Activated CD8-positive, alpha-beta memory T cell treated with anti-CD3 and anti-CD28 coated beads, Interleukin-2, amount 10 ng/mL, durations not matched to agents 7 days and 5 days (primary cell): ENCODE measurements around the gene GCK. TPM values are rescaled to one million over a fixed set of nuclear protein-coding genes. Genes with fewer than 3 reads are reported as not detected.

Source experiments
- ATAC-seq: fragments of 150-1000 bp; cut with Tn5 transposase; one replicate; pipeline ENCODE4 v1.10.0; 2021; ENCODE audit warnings: moderate library complexity
- CTCF ChIA-PET: fragments of 350-600 bp; sonication (Branson Sonifier 250); formaldehyde crosslinking; loops from one replicate; lab custom pipeline; 2021; ENCODE audit warnings: antibody characterized with exemption; lab: Charles Lee
- DNase-seq: peaks from one replicate; pipeline ENCODE4 v3.0.0-alpha.2; 2020
- H3K27ac Mint-ChIP-seq: one replicate; pipeline ENCODE4 v1.8.0; 2021; ENCODE audit warnings: mild to moderate bottlenecking, mixed read lengths
- H3K27me3 Mint-ChIP-seq: one replicate; pipeline ENCODE4 v1.8.0; 2021; ENCODE audit warnings: mixed read lengths
- H3K36me3 Mint-ChIP-seq: one replicate; pipeline ENCODE4 v1.8.0; 2021; ENCODE audit warnings: mild to moderate bottlenecking, mixed read lengths
- H3K4me1 Mint-ChIP-seq: one replicate; pipeline ENCODE4 v1.8.0; 2021; ENCODE audit warnings: mixed read lengths
- H3K4me3 Mint-ChIP-seq: one replicate; pipeline ENCODE4 v1.8.0; 2021; ENCODE audit warnings: mild to moderate bottlenecking, moderate library complexity, mixed read lengths
- H3K9me3 Mint-ChIP-seq: one replicate; pipeline ENCODE4 v1.8.0; 2022; ENCODE audit warnings: low read depth, mixed read lengths
- total RNA-seq, 2 experiments: library from RNA; stranded (reverse); gene quantifications; one replicate each; pipeline ENCODE4 v1.2.3, GENCODE V29; 2021

GCK gene
- under 1 TPM in 1 of 2 experiments, not detected in 1; 0.23 TPM for total RNA-seq

DNA sequence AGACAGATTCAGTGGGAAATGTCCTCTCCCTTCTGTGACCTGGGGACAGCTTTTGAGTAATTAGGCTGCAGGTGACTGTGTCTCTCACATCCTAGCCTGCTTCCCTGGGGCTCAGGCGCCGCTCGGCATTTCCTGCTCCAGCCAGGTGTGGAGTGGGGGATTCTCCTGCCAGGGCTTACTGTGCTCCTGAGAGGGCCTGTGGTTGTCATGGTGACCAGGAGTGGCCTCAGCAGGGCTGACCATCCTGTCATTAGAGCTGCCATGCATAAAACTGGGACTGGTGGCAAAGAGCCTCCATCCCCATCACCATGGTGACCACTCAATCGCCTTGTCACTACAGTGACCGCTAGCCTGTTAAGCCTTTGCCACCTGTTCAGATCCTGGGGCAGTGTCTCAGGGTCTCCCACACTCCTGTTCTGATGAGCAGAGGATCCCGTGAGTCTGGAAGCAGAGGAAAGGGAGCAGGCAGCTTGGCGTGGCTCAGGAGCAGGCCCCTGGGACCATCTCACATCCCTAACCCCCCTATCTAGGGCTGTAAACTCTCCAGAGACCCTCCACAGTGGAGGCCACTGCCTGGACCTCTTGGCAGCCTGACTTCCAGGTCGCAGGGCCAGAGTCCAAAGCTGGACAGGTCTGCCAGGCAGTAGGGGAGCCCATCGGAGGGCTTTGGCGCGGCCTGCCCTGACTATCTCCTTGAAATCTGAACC, at the start of gene GCK:
GCK (minus strand) TSS at position 154 of the 707 bp plus-strand sequence. CDS start 486 bp downstream, outside the sequence.
- ATAC-seq (no peak), DNase-seq (no peak)
- no peak within 1 kb of the TSS for H3K4me3 Mint-ChIP-seq
- no peak within 1 kb of the TSS for H3K27ac Mint-ChIP-seq
- no peaks in the 10 kb centered on the region for H3K36me3 Mint-ChIP-seq
- peaks cover 3% of the 10 kb centered on the region for H3K27me3 Mint-ChIP-seq
- H3K4me1 Mint-ChIP-seq = no peaks in the 10 kb centered on the region
- CTCF ChIA-PET = no interaction called here
- no peaks in the 10 kb centered on the region for H3K9me3 Mint-ChIP-seq

DNA sequence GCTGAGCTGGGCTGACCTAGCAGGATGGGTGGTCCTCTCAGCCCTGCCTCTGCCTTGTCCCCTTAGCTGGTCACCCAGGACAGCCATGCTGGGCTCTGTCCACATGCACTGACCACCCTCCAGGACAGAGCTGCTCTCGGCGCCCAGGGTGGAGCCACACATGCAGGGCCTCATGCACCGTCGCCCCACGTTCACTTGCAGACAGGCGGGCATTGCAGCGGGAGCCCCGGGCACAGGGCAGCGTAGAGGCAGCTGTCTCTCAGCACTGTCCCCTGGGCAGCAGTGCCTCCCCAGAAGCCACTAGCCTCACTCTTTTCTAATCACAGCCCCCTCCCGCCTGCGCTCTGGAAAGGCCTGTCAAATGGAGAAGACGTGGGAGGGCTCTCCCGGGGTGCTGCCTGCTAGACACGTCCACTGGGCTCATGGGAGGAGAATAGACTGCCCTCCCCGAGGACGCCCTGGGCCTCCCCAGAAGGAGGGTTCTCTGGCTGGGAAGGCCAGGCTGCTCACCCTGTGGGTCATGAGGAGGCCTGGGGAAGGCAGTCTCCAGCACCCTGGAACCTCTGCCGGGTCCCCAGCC, 49.0 kb upstream of the GCK start:
- Mint-ChIP-seq H3K36me3 (no peaks in the 10 kb centered on the region), H3K4me3 (no peak overlapping the region), H3K27me3 (no peaks in the 10 kb centered on the region), H3K27ac (no peak overlapping the region), H3K9me3 (no peaks in the 10 kb centered on the region), H3K4me1 (peaks cover 2% of the 10 kb centered on the region)
- DNase-seq = no peak
- CTCF ChIA-PET = no interaction called here
- ATAC-seq = no peak

DNA sequence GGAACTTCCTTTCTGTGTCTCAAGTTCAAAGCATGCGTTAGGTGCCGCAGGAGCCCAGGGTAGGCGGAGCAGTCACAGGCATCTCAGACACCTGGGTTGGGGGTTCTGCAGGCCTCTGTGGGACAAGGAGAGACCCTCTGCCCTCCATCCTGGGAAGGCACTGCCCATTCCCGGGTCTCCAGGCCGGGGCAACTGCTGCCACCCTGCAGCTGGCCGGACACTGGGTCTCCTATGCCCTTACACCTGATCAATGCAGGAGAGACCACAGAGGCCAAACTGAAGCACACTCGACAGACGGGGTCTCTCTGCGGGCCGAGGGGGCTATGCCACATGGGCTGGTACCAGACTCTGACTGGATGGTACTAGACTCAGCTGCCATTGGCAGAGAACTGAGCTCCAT, 48.5 kb upstream of the GCK start:
- no peaks in the 10 kb centered on the region for H3K36me3 Mint-ChIP-seq
- CTCF ChIA-PET = no interaction called here
- DNase-seq (no peak), ATAC-seq (no peak)
- no peaks in the 10 kb centered on the region for H3K9me3 Mint-ChIP-seq
- no peak overlapping the region for H3K27ac Mint-ChIP-seq
- peaks cover 2% of the 10 kb centered on the region for H3K4me1 Mint-ChIP-seq
- no peak overlapping the region for H3K4me3 Mint-ChIP-seq
- no peaks in the 10 kb centered on the region for H3K27me3 Mint-ChIP-seq

DNA sequence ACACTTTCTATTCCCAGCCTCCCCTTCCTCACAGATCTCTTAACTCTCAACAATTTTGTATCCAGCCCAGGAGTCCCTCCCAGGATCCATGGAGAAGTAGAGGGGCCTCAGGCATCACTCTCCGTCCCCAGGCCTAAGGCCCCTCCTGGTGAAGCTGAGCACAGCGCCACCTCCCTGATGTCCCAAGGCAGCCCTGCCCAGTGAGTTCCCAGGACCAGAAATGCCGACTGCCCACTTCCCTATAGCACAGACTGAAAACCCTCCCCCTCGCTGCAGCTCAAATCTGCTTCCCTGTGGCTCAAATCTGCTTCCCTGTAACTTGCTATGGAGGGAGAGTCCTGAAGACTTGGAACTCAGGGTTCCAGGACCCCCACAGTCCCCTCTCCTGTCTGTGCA, 47.1 kb upstream of the GCK start:
- Mint-ChIP-seq H3K4me3 (no peak overlapping the region), H3K9me3 (no peaks in the 10 kb centered on the region), H3K27ac (no peak overlapping the region), H3K27me3 (no peaks in the 10 kb centered on the region), H3K4me1 (peaks cover 2% of the 10 kb centered on the region), H3K36me3 (no peaks in the 10 kb centered on the region)
- DNase-seq (no peak), ATAC-seq (no peak)
- CTCF ChIA-PET = interaction anchor here (0.8 kb wide), 1 partner anchor 12 kb away, joined by 3 read pairs; no protein-coding TSS in a partner anchor

DNA sequence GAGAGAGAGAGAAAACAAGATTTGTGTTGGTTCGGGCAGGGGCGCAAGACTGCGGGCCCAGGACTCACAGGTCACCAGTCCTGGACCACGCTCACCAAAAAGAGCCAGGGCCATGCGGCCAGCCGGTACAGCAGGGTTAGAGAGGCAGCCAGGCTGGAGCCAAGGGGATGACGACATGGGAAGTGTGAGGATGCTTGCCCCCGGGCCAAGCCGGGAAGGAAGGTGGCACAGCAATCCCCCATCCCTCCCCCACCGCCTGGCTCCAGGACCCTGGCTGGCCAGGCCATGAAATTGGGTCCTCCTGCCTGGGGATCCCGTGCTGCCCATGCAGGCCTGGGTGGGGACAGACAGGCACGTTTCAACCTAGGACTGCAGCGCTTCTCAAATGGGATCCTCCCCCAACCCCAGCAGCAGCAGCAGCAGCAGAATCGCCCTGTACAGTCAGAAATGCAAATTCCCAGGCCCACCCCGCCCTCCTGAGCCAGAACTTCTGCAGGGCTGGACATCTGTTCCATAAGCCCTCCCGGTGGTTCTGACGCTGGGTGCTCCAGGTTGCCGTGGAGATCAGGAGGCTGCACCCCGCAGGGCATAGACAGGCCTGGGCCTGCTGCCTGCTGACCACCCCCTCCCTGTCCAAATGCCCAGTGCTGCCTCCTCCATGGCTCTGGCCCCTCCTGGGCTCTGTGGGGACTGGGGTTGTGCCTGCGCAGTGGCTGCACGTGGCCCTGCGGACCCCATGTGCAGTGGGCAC, 46.5 kb upstream of the GCK start:
- no peaks in the 10 kb centered on the region for H3K9me3 Mint-ChIP-seq
- ATAC-seq = no peak
- no peak overlapping the region for H3K27ac Mint-ChIP-seq
- DNase-seq = no peak
- H3K36me3 Mint-ChIP-seq = no peaks in the 10 kb centered on the region
- no peaks in the 10 kb centered on the region for H3K4me1 Mint-ChIP-seq
- no peaks in the 10 kb centered on the region for H3K27me3 Mint-ChIP-seq
- CTCF ChIA-PET = no interaction called here
- H3K4me3 Mint-ChIP-seq = no peak overlapping the region

DNA sequence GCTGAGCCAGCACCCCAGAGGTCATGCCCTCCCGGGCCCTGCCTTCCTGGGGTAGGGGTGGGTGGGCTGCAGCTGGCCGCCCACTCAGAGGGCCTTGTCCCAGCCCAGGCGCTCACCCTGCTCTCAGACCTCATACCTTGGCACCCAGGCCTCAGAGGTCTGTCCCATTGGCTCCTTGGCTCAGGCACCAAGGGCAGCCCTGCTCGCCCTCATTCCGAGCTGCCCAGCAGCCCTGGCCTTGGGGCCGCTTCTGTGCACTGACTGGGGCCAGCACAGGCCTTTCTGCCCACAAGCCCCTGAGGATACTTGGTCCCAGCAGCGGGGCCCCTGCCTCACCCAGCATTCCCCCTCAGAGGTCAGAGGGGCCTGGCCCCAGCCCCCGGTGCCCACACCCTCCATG, 45.8 kb upstream of the GCK start:
- no peak overlapping the region for H3K27ac Mint-ChIP-seq
- H3K4me3 Mint-ChIP-seq = no peak overlapping the region
- CTCF ChIA-PET = no interaction called here
- no peak for DNase-seq
- H3K27me3 Mint-ChIP-seq = no peaks in the 10 kb centered on the region
- no peak for ATAC-seq
- no peaks in the 10 kb centered on the region for H3K9me3 Mint-ChIP-seq
- no peaks in the 10 kb centered on the region for H3K4me1 Mint-ChIP-seq
- H3K36me3 Mint-ChIP-seq = no peaks in the 10 kb centered on the region

DNA sequence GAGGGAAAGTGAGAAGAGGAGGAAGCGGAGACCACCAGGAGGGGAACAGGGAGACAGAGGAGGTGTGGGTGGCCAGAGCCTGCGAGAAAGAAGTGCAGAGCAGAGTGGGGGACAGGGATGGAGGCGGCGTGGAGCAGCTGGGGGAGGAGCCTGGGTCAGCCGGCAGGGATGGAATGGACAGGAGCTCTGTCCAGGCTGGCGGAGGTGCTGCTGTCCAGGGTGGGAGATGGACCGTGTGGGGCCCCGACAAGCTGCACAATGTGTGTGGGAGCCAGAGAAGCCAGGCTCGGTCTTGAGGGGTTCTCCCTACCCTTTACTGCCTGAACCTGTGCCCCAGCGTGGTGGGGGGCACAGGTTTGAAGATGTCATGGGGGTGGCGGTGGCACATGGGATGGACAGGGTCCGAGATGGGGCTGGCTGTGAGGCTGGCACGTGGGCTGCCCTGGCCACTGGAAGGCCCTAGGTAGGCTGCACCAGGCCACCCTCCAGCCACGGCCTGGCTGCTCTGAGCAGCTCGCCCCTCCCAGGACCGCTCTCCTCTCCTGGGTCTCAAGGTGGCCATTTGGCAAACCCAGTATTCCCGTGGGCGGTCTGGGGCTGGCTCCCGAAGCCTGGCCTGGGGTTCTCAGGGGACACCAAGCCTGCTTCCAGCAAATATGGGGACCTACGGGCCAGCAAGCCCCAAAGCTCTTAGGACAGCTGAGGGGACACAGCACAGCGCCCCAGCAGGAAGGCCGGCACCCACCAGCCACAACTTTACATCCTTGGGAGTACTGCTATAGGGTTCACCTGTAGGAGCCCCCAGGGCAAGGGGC, 43.9 kb upstream of the GCK start:
- H3K9me3 Mint-ChIP-seq = no peaks in the 10 kb centered on the region
- H3K4me3 Mint-ChIP-seq = no peak overlapping the region
- no peak for ATAC-seq
- no peak overlapping the region for H3K27ac Mint-ChIP-seq
- no peaks in the 10 kb centered on the region for H3K36me3 Mint-ChIP-seq
- CTCF ChIA-PET = no interaction called here
- H3K4me1 Mint-ChIP-seq = no peaks in the 10 kb centered on the region
- no peaks in the 10 kb centered on the region for H3K27me3 Mint-ChIP-seq
- no peak for DNase-seq

DNA sequence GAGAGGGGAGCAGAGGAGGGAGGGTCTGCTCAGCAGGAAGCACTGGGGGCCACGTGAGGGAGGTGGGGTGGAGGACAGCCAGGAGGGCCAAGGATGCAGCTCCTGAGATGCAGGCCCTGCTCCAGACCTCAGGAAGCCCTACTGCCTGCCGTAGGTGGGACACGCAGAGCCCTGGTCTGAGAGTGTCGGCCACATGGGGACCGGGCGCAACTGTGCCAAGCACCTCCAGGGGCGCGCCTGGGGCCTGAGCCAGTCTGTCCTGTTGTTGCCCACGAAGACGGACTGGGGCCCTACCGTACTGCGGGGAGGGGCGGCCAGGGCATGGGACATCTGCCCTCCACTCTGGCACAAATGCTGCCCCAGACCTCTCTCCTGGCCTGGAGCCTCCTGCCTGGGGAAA, 43.2 kb upstream of the GCK start:
- H3K9me3 Mint-ChIP-seq = no peaks in the 10 kb centered on the region
- CTCF ChIA-PET = interaction anchor here (2.3 kb wide), 1 partner anchor 9 kb away, joined by 5 read pairs; no protein-coding TSS in a partner anchor

DNA sequence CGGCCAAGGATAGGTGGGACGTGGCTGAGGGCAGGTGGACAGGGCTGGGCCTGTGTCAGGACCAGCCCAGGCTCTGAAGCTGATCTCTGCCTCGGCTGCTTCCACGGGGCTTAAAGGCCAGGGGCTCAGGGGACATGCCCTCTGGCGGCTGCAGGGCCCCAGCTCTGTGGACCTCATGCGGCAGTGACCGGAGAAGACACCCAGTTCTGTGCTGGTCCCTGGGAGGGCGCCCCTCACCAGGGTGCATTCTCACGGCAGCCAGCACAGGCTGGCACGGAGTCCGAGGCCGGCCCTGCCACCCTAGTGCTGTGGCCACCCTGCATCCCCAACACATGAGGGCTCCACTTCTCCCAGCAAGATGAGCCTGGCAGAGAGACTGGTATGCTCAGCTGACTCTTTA, 41.8 kb upstream of the GCK start:
- CTCF ChIA-PET = interaction anchor here (2.3 kb wide), 1 partner anchor 10 kb away, joined by 5 read pairs; no protein-coding TSS in a partner anchor
- H3K27ac Mint-ChIP-seq = no peak overlapping the region
- H3K4me1 Mint-ChIP-seq = no peaks in the 10 kb centered on the region
- ATAC-seq (no peak), DNase-seq (no peak)
- no peak overlapping the region for H3K4me3 Mint-ChIP-seq
- no peaks in the 10 kb centered on the region for H3K27me3 Mint-ChIP-seq
- H3K9me3 Mint-ChIP-seq = no peaks in the 10 kb centered on the region
- H3K36me3 Mint-ChIP-seq = no peaks in the 10 kb centered on the region

More for the DNA sequence above, 43.2 kb upstream of the GCK start:
- H3K4me1 Mint-ChIP-seq = no peaks in the 10 kb centered on the region
- DNase-seq = no peak
- no peak for ATAC-seq
- no peaks in the 10 kb centered on the region for H3K36me3 Mint-ChIP-seq
- no peak overlapping the region for H3K27ac Mint-ChIP-seq
- H3K4me3 Mint-ChIP-seq = no peak overlapping the region
- H3K27me3 Mint-ChIP-seq = no peaks in the 10 kb centered on the region

DNA sequence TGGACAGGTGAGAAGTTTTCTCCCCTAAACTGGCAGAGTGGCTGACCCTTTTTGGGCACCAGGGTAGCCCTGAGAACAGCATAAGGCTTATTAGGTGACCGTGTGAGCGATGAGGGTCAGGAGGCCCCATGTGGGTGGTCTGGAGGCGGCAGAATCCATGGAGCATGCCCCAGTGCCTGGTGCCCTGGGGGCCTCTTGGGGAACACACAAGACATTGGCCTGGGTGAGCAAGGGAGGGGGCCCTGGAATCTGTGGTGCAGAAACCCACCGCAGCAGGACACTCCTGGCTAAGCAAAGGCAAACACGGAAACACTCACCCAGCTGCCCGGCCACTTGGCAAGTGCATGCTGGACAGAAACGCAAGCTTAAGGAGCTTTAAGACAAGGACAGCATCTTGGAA, 41.0 kb upstream of the GCK start:
- no peak for ATAC-seq
- no peak for DNase-seq

DNA sequence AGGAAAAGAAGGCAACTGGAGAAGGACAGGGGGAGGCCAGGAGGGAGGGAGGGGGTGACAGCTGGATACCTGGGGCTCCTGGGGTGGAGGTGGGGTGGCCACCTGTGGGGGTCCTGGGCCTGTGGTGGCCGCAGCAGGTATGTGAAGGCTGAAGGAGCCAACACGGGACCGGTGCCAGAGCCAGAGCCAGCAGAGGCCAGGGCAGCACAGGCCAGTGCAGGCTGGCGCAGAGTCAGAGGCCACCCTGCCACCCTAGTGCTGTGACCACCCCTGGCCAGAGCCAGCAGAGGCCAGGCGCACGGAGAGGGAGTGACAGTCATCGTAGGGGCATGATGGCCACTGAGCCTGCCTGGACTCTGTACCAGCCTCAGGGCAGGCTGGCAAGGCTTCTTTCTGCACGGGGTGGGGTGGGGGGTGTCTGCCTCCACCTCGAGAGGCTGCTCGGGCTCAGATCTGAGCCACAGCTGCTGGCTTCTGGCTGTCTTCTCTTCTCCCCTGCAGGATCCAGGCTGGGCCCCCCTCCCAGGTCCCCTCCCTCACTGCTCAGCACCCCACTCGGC, 40.4 kb upstream of the GCK start:
- no peak overlapping the region for H3K27ac Mint-ChIP-seq
- no peaks in the 10 kb centered on the region for H3K36me3 Mint-ChIP-seq
- CTCF ChIA-PET = interaction anchor here (1.5 kb wide), 1 partner anchor 336 kb away, joined by 3 read pairs; no protein-coding TSS in a partner anchor
- no peak for DNase-seq
- no peaks in the 10 kb centered on the region for H3K27me3 Mint-ChIP-seq
- ATAC-seq = no peak
- H3K4me1 Mint-ChIP-seq = no peaks in the 10 kb centered on the region
- no peak overlapping the region for H3K4me3 Mint-ChIP-seq
- H3K9me3 Mint-ChIP-seq = no peaks in the 10 kb centered on the region

More for the DNA sequence above, 41.0 kb upstream of the GCK start:
- no peaks in the 10 kb centered on the region for H3K27me3 Mint-ChIP-seq
- no peak overlapping the region for H3K27ac Mint-ChIP-seq
- H3K36me3 Mint-ChIP-seq = no peaks in the 10 kb centered on the region
- no peaks in the 10 kb centered on the region for H3K4me1 Mint-ChIP-seq
- no peaks in the 10 kb centered on the region for H3K9me3 Mint-ChIP-seq
- CTCF ChIA-PET = interaction anchor here (1.5 to 2.3 kb wide), 2 partner anchors 11 to 335 kb away, joined by 3 to 5 read pairs; no protein-coding TSS in a partner anchor
- no peak overlapping the region for H3K4me3 Mint-ChIP-seq

DNA sequence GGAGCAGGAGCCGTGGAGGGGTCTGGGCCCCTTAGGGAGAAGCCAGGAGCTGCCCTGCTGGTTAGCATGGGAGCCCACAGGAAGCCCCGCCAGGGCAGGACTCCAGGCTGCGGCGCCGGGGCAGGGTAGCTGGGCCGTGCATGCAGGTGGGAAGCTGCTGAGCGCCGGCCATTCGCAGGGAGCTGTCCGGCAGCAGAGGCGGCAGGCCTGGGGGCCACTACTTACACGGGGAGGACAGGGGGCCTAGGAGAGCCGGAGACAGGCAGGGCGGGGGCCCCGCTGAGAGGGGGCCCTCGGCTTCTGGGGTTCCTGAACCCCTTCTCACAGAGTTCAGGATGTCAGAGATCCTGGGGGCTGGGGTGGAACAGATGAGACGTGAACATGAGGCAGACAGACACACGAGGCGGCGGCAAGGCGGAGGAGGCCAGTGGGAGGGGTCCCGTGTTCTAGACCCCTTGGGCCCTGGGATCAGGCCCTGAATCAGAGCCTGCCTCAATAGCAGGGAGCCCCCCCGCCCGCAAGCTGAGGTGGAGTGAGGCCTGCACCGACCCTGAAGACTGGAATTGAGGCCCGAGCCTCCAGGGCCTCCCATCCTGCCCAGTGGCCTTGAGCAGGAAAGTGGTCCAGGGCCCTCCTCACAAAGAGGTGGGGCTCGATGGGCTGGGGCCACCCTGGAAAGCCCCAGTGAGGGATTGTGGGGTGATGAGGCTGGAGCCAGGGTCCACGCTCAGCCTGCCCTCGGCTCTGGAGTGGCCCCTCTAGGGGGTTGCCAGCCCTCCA, 39.5 kb upstream of the GCK start:
- CTCF ChIA-PET = no interaction called here
- H3K27me3 Mint-ChIP-seq = peaks cover 2% of the 10 kb centered on the region
- no peak overlapping the region for H3K27ac Mint-ChIP-seq
- H3K9me3 Mint-ChIP-seq = no peaks in the 10 kb centered on the region
- DNase-seq = no peak
- ATAC-seq = no peak
- no peaks in the 10 kb centered on the region for H3K36me3 Mint-ChIP-seq
- no peaks in the 10 kb centered on the region for H3K4me1 Mint-ChIP-seq
- no peak overlapping the region for H3K4me3 Mint-ChIP-seq
